Head of caudate nucleus (tissue), 42 donors: ENCODE results near the gene INPPL1.

Experiments
- DNase-seq, 42 donors: peaks; one replicate each; pipeline versions ENCODE4 v3.0.0 to v3.0.0-alpha.2; 2020 to 2021; ENCODE audit warnings: mixed read lengths in 7 of 42
- intact Hi-C: fragments of 100-400 bp; cut with DNase I; formaldehyde crosslinking; loops from one replicate; pipeline ENCODE4 v1.15.0; 2022

The INPPL1 gene

GRCh38 chr11:72228844-72229231 is 4.3 kb downstream of the INPPL1 start:
- intact Hi-C loops, result loop anchor here (10.0 kb wide), 1 partner anchor 186 kb away; no protein-coding TSS in a partner anchor
- DNase-seq, result peak in 6 of 42 donors; percentile 9 to 37 (median 18)

- intact Hi-C loops, result loop anchor here (10.0 kb wide), 1 partner anchor 185 kb away; no protein-coding TSS in a partner anchor
- DNase-seq, result peak in 30 of 42 donors; percentile 24 to 91 (median 64)
Observed at GRCh38 chr11:72229336-72229924, 4.9 kb downstream of the INPPL1 start.

- intact Hi-C loops, result loop anchor here (10.0 kb wide), 1 partner anchor 185 kb away; no protein-coding TSS in a partner anchor
- DNase-seq, result peak in 6 of 42 donors; percentile 5 to 38 (median 28)
Observed at GRCh38 chr11:72229925-72230763, 5.6 kb downstream of the INPPL1 start.

- DNase-seq, result peak in 3 of 42 donors; percentile 18 to 32 (median 22)
- intact Hi-C loops, result no loop called here
Observed at GRCh38 chr11:72230764-72231365, 6.3 kb downstream of the INPPL1 start.

- peak in 5 of 42 donors; percentile 9 to 43 (median 29) for DNase-seq
Observed at GRCh38 chr11:72231396-72232259, 7.1 kb downstream of the INPPL1 start.

GRCh38 chr11:72232260-72233055 is 7.9 kb downstream of the INPPL1 start:
- intact Hi-C loops, result no loop called here
- peak in 4 of 42 donors; percentile 5 to 37 (median 20) for DNase-seq

More at GRCh38 chr11:72231396-72232259, 7.1 kb downstream of the INPPL1 start:
- intact Hi-C loops, result no loop called here

- intact Hi-C loops, result no loop called here
- peak in 5 of 42 donors; percentile 8 to 31 (median 19) for DNase-seq
Observed at GRCh38 chr11:72233056-72233772, 8.6 kb downstream of the INPPL1 start.

GRCh38 chr11:72233773-72234513 is 9.4 kb downstream of the INPPL1 start:
- peak in 7 of 42 donors; percentile 3 to 31 (median 13) for DNase-seq

GRCh38 chr11:72234514-72234830 is 9.9 kb downstream of the INPPL1 start:
- intact Hi-C loops, result no loop called here
- peak in 5 of 42 donors; percentile 1 to 18 (median 4) for DNase-seq

More at GRCh38 chr11:72233773-72234513, 9.4 kb downstream of the INPPL1 start:
- intact Hi-C loops, result no loop called here

- DNase-seq, result peak in 5 of 42 donors; percentile 2 to 25 (median 8)
- intact Hi-C loops, result no loop called here
Observed at GRCh38 chr11:72234920-72235319, 10.4 kb downstream of the INPPL1 start.

- intact Hi-C loops, result no loop called here
- DNase-seq, result peak in 4 of 42 donors; percentile 5 to 31 (median 25)
Observed at GRCh38 chr11:72235351-72236057, 10.9 kb downstream of the INPPL1 start.

GRCh38 chr11:72236083-72236697 is 11.6 kb downstream of the INPPL1 start:
- intact Hi-C loops, result no loop called here
- peak in 6 of 42 donors; percentile 4 to 31 (median 14) for DNase-seq

- intact Hi-C loops, result no loop called here
- peak in 1 of 42 donors; percentile 5 for DNase-seq
Observed at GRCh38 chr11:72236774-72237111, 12.2 kb downstream of the INPPL1 start.

- intact Hi-C loops, result no loop called here
- DNase-seq, result peak in 4 of 42 donors; percentile 21 to 32 (median 24)
Observed at GRCh38 chr11:72237112-72237931, 12.8 kb downstream of the INPPL1 start.

- peak in 26 of 42 donors; percentile 35 to 78 (median 52) for DNase-seq
- intact Hi-C loops, result no loop called here
Observed at GRCh38 chr11:72238040-72238450, 13.5 kb downstream of the INPPL1 start.
